ENCODE measurements around the gene TRIM72. TPM values are rescaled to one million over a fixed set of nuclear protein-coding genes. Genes with fewer than 3 reads are reported as not detected.

Gene TRIM72
- total RNA-seq, 6 experiments from 2014 or later, result 0.06 TPM; not detected in 5

GRCh38 chr16:31186930-31187807 is 26.8 kb upstream of the TRIM72 start:
- Histone ChIP-seq H3K4me3 (no peak overlapping the region), H3K4me1 (peaks cover 0 to 9% (median 4%) of the 10 kb centered on the region in 4 donors), H3K27me3 (no peaks in the 10 kb centered on the region), H3K36me3 (peaks cover 34 to 98% (median 71%) of the 10 kb centered on the region in 4 donors), H3K27ac (no peak overlapping the region), H3K9me3 (no peaks in the 10 kb centered on the region)
- DNase-seq (no peak), ATAC-seq (no peak)
- intact Hi-C loops (cut with DNase I), result loop anchor here in 1 of 2 donors (10.0 kb wide), 1 partner anchor 268 kb away; the partner anchor contains the start of gene ARMC5
- no peak for TF ChIP-seq CTCF (IDR thresholded peaks at IDR 0.05)
- TF ChIP-seq POLR2A (IDR thresholded peaks at IDR 0.05), result no peak
- 87% methylated on average over 10 of the region's 10 CpGs for WGBS (ENCODE audit: insufficient coverage, low coverage, low lambda C conversion rate, missing lambda C conversion rate)

DNA sequence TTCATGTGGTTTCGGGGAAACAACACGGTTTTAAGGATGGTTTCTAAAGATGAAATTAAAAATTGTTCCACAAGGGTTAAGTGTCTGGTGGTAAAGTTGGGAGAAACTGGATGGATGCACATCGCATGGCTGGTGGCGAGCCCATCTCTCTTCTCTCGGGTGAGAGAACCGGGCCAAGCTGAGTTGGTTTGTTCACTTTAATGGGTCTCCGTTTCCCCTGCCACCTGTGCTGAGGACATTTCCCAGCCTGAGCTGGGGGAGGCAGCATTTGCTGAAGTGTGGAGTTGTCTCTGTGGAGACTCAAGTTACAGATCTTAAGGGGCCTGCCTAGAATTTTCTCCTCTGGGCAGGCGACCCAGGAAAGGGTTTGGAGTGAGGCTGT is 26.1 kb upstream of the TRIM72 start:
- peaks cover 34 to 99% (median 73%) of the 10 kb centered on the region in 4 donors for H3K36me3 ChIP-seq
- 90% methylated on average over 5 of the region's 8 CpGs for WGBS (ENCODE audit: insufficient coverage, low coverage, low lambda C conversion rate, missing lambda C conversion rate)
- H3K4me3 ChIP-seq, result no peak overlapping the region
- H3K27me3 ChIP-seq, result no peaks in the 10 kb centered on the region
- no peaks in the 10 kb centered on the region for H3K9me3 ChIP-seq
- H3K27ac ChIP-seq, result no peak overlapping the region
- ATAC-seq (no peak), DNase-seq (no peak)
- intact Hi-C loops (cut with DNase I), result loop anchor here in 1 of 2 donors (10.0 kb wide), 1 partner anchor 267 kb away; the partner anchor contains the start of gene ARMC5
- H3K4me1 ChIP-seq, result peaks cover 0 to 2% (median under 1%) of the 10 kb centered on the region in 4 donors
- TF ChIP-seq CTCF (IDR thresholded peaks at IDR 0.05) (no peak), POLR2A (IDR thresholded peaks at IDR 0.05) (no peak)

DNA sequence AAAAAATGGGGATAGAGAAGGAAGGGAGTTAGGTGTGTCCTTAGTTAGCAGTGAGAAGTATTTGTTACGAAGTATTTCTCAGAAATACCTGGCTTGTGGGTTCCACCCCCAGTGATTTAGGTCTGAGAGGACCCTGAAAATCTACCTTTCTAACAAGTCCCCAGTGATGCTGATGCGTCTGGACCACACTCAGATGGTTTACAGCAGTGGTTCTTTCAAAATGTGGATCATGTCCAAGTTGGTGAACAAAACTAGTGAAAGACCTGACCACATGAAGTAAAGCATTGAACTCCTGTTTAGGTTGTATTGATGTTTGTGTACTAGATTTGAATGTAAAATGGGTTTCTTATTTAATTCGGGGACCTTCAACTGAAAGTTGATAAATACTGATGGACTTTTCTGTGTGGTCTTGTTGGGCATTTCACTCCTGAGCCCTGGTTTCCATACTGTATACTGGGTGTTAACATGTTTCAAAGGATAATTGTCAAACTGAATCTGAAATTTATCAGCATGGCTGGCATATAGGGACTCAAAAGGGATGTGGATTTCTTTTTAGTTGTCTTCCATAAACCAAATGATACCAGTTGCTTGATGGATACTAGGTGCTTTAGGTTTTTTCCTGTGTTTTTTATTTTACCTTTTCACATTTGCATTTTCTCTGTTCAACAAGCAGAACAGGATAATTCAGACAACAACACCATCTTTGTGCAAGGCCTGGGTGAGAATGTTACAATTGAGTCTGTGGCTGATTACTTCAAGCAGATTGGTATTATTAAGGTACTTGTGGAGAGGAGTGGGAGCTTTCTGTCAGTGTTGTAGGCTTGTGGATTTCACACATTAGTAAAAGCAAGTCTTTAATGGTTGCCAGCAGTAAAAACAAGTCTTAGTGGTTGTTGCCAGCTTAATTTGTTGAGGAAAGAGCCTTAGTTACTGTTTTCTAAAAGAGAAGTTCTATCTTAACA is 25.2 kb upstream of the TRIM72 start:
- H3K4me3 ChIP-seq, result no peak overlapping the region
- ATAC-seq, result no peak
- no peaks in the 10 kb centered on the region for H3K4me1 ChIP-seq
- no peak for TF ChIP-seq POLR2A (IDR thresholded peaks at IDR 0.05)
- no peak for TF ChIP-seq CTCF (IDR thresholded peaks at IDR 0.05)
- H3K27ac ChIP-seq, result no peak overlapping the region
- H3K27me3 ChIP-seq, result no peaks in the 10 kb centered on the region
- WGBS (ENCODE audit: insufficient coverage, low coverage, low lambda C conversion rate, missing lambda C conversion rate), result 88% methylated on average over 2 of the region's 3 CpGs
- intact Hi-C loops (cut with DNase I), result loop anchor here in 1 of 2 donors (10.0 kb wide), 1 partner anchor 266 kb away; the partner anchor contains the start of gene ARMC5
- DNase-seq, result no peak
- peaks cover 33 to 99% (median 72%) of the 10 kb centered on the region in 4 donors for H3K36me3 ChIP-seq
- no peaks in the 10 kb centered on the region for H3K9me3 ChIP-seq

DNA sequence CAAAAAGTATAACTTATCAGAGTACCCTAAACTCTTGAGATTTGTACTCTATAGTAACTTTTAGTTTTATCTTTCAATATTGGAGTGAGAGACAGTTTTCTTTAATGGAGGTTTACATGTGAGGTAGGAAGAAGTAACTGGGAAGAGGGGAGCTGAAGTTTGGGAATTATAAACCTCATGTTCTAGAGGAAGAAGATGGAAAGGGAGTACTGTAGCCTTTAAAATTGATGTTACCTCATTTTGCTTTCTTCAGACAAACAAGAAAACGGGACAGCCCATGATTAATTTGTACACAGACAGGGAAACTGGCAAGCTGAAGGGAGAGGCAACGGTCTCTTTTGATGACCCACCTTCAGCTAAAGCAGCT is 24.5 kb upstream of the TRIM72 start:
- Histone ChIP-seq H3K4me1 (no peaks in the 10 kb centered on the region), H3K36me3 (peaks cover 31 to 99% (median 71%) of the 10 kb centered on the region in 4 donors), H3K4me3 (no peak overlapping the region), H3K27ac (no peak overlapping the region), H3K9me3 (no peaks in the 10 kb centered on the region), H3K27me3 (no peaks in the 10 kb centered on the region)
- DNase-seq (no peak), ATAC-seq (no peak)
- intact Hi-C loops (cut with DNase I), result loop anchor here in 1 of 2 donors (10.0 kb wide), 1 partner anchor 265 kb away; the partner anchor contains the start of gene ARMC5
- WGBS (ENCODE audit: insufficient coverage, low coverage, low lambda C conversion rate, missing lambda C conversion rate), result 72% methylated on average over 2 of the region's 2 CpGs
- TF ChIP-seq POLR2A (IDR thresholded peaks at IDR 0.05) (no peak), CTCF (IDR thresholded peaks at IDR 0.05) (no peak)
